ENCODE data around the gene POLD1.

The POLD1 gene

DNA sequence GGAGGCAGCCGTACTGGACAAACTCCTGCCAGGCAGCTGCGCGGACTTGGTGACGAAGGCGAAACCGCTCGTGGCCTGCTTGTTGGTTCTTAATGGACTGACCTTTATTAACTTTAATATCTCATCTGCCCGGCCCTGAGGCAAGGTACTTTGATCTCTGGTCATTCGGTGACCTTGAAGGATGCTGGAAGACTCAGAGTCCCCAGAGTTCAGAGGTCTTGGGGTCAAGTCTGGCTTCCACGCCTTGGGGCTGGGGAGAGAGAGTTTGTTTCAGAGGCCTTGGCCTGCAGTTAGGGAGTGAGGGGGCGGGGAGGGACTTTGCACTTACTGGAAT is 82.5 kb downstream of the POLD1 start:
- no peak for DNase-seq (ENCODE audit: low read depth in 2 of 2)

DNA sequence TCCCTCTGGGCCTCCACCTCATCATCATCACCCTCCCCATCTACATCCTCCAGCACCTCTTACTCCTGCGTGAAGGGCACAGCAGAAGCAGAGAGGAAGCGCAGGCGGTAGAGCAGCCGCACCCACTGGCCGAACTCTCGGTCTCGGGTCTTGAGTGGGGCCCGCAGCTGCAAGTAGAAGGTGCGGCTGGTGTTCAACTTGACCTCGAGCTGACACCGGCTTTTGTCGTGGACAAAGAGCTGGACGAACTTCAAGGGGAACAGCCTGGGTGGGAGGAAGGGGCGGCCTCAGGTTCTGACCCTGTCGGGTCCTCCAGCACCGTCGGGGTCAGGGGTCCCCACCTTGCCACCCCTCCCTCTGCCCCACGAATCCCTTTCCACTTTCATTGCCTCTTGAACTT is 83.4 kb downstream of the POLD1 start:
- no peak for DNase-seq (ENCODE audit: low read depth in 2 of 2)

All from fibroblast of skin of left biceps (primary cell).